AG10803 (cell line): ENCODE results near the gene CHRNA7.

Source experiments
- DNase-seq: peaks from one replicate; pipeline ENCODE4 v3.0.0; 2010; ENCODE audit warnings: low read depth
- H3K4me3 ChIP-seq: 2 replicates; pipeline ENCODE4 v1.5.1; 2011; ENCODE audit warnings: mild to moderate bottlenecking, low read length, control low read depth
- TF ChIP-seq, protein P1 (sequence below): conservative IDR thresholded peaks from 2 replicates; pipeline ENCODE4 v1.5.1; 2011; ENCODE audit warnings: mild to moderate bottlenecking, low read length, control low read depth, inconsistent platforms

Gene CHRNA7

DNA sequence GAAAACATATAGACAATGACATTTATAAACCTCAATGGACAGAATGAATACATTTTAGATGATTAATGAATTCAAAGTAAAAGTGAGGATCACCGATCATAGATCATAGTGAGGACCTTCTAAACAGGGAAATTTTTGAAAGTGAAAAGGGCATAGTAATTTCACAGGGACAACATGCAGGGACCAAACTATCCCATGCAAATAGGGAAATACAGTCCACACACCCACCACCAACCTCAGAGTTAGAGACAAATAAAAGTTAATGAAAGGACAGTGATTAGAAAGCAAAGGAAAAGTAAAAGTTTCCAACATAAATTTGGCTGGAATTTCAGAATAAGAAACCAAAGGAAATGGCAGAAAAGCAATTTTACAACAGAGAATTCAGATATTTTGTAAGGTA is 15.4 kb upstream of the CHRNA7 start:
- H3K4me3 ChIP-seq, result no peak overlapping the region
- DNase-seq, result no peak
- TF ChIP-seq, protein P1, sequence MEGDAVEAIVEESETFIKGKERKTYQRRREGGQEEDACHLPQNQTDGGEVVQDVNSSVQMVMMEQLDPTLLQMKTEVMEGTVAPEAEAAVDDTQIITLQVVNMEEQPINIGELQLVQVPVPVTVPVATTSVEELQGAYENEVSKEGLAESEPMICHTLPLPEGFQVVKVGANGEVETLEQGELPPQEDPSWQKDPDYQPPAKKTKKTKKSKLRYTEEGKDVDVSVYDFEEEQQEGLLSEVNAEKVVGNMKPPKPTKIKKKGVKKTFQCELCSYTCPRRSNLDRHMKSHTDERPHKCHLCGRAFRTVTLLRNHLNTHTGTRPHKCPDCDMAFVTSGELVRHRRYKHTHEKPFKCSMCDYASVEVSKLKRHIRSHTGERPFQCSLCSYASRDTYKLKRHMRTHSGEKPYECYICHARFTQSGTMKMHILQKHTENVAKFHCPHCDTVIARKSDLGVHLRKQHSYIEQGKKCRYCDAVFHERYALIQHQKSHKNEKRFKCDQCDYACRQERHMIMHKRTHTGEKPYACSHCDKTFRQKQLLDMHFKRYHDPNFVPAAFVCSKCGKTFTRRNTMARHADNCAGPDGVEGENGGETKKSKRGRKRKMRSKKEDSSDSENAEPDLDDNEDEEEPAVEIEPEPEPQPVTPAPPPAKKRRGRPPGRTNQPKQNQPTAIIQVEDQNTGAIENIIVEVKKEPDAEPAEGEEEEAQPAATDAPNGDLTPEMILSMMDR, result no peak

DNA sequence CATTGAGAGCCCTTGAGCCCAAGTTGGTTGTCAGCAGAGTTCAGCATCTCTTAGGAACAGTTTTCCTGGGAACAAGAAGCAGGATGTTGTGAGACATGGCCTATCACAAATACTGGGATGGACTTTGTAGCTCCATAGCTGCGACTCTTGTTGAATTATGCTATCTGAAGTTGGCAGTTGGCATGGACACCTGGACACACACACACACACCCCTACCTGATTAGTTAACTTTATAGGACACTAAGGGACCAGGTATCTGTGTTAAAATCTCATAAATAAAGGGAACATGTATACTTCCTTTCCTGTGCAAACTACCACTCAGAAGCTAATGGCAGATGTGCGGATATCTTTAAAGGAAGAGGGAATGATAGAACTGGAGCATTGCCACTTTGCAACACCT is 10.2 kb upstream of the CHRNA7 start:
- H3K4me3 ChIP-seq, result no peak overlapping the region
- no peak for DNase-seq
- TF ChIP-seq, protein P1, result no peak

GRCh38 chr15:32028921-32029320 is 1.4 kb upstream of the CHRNA7 start:
- no peak for DNase-seq
- no peak overlapping the region for H3K4me3 ChIP-seq
- TF ChIP-seq, protein P1, result no peak

DNA sequence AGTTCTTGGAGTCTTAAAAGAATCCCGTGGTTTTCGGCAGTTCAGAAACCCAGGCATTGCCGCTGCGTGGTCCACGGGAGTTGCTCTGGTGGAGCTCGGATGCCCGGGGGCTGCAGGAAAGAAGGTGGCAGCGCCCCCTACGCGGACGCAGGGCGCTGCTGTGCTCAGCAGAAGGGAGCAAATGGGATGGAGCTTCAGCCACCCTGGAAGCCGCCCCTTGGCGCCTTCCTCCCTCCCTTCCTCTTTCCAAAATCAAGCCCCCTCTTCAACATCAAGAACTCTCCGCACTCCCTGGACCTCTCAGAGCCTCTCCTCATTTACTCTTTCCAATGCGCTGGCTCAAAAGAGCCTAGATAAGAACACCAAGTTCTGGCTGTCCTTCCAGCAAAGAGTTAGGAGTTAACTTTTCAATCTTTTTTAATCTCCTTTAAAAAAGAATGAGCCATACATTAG is 880 bp upstream of the CHRNA7 start:
- TF ChIP-seq, protein P1, result no peak
- H3K4me3 ChIP-seq, result no peak overlapping the region
- no peak for DNase-seq

DNA sequence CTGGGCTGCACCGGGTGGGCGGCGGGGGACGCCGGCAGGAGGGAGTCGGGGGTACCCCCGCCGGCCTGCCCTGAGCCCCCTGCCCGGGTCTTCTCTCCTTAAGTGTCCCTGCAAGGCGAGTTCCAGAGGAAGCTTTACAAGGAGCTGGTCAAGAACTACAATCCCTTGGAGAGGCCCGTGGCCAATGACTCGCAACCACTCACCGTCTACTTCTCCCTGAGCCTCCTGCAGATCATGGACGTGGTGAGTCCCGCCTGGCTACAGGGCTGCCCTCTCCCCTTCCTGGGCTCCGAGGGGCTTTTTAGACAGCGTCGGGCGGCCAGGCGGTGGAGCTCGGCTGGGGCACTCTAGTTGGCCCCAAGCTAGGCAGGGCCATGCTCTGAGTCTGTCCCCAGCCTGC is 480 bp downstream of the CHRNA7 start:
- no peak overlapping the region for H3K4me3 ChIP-seq
- no peak for DNase-seq
- TF ChIP-seq, protein P1, result no peak

DNA sequence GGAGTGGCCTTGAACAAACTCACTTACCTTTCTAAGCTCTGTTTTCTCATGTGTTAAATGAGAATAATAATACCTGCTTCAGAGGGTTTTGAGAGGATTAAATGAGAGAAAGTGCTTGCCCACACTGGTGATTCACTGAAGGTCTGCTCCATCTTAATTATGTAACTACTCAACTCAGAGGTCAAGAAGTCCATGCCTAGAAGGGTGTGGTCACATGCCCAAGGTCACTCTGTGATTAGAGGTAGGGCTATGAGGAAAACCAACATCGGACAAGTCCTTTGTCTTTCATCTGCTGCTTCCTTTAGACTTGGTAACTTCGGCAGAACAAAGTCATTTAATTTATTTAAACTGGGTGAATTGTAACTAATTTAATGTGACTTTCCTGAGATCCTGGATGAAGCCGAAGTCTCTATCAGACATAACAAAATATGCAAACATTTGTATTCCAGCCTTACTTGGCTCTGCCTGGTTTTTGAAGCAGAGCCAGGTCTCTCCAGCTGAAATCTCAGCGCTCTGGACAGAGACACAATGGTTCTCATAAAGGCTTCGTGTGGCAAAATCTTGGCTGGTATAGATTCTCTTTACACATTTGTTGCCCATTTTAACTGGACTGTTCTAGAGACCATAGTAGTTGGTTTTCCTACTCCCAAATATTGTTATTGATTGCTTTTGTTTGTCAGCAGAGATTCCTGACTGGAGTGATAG is 3.0 kb downstream of the CHRNA7 start:
- TF ChIP-seq, protein P1, result no peak
- no peak for DNase-seq
- no peak overlapping the region for H3K4me3 ChIP-seq

GRCh38 chr15:32034106-32034505 is 3.8 kb downstream of the CHRNA7 start:
- H3K4me3 ChIP-seq, result no peak overlapping the region
- no peak for DNase-seq
- TF ChIP-seq, protein P1, result no peak
